T1000 (cell line): ENCODE measurements around the gene NUBP2.

Experiments used
- DNase-seq: peaks from one replicate; lab custom pipeline; 2025; ENCODE audit warnings: mixed read lengths; lab: John Stamatoyannopoulos, UW

Gene NUBP2

GRCh38 chr16:1828645-1829410, 46.1 kb downstream of the NUBP2 start:
- no peak for DNase-seq

DNA sequence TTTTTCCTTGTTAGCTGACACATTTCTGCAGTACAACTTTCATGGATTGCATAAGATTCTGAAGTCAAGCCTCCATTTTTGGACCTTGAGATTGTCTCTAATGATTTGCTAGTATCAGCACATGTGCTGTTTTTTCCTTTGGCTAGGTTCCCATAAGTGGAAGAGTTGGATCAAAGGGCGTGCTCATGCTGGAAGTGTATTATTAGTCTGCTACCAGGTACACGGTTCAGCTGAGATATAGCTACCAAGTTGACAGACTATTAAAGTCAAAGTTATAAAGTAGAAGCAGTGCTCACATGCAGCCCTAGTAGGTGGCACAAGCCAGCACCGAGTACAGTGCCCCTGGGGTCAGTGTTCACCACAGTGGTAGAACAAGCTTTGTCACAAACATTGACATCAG, 47.5 kb downstream of the NUBP2 start:
- no peak for DNase-seq

DNA sequence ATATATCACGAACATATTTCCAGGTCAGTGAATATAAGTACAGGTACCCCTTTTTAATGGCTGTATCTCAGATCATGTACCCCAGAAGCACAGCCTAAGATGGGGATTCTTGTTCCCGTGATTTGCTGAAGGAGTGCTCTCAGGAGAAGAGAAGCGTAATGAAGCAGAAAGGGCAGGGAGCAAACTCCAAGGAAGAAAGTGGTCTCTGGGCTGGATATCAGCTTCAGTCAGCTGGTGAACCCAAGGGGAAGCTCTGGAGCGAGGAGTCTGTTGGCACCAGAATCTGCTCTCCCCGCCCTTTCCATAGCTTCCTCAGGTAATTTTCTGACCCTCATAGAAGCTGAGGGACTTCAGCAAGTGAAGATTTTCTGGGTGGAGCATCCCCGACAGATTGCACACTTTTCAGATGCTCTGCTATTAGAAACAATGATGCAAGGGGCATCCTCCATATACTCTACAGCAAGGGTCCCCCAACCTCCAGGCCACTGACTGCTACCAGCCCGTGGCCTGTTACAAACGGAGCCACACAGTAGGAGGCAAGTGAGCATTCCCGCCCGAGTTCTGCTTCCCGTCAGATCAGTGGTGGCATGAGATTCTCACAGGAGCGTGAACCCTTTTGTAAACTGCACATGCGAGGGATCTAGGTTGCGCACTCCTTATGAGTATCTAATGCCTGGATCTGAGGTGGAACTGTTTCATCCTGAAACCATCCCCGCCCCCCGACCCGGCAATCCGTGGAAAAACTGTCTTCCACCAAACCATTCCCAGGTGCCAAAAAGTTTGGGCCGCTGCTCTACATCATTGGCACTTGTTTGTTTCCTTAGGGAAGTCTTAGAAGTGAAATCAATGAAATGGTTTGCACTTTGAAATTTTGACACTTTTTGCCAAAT, 48.7 kb downstream of the NUBP2 start:
- no peak for DNase-seq

DNA sequence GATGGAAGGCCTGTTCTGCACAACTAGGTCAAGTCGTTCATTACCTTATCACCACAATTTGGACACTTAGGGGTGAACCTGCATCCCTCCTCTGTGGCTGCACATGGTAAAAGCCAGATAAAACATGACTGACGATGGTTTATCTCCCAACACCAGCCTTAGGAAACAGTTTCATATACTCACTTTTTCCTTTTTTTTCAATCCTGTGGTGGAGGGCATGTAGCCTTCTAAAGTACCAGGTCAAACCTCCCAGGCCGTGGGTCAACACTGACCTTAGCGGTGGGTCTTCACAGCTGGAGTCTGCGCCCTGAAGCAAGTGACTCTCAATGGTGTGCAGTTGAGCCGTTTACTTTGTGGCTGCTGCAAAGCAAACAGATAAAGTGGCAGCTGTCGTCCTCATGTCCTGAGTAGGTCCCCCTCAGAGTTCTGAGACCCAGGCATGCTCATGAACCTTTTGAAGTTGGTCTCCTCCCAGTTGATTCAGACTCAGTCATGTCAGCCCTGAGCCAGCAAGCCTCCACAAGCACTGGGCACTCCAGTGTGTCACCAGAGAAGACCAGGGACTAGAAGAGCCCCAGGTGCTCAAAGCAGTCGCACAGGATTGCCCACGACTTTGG, 50.2 kb downstream of the NUBP2 start:
- DNase-seq: no peak

DNA sequence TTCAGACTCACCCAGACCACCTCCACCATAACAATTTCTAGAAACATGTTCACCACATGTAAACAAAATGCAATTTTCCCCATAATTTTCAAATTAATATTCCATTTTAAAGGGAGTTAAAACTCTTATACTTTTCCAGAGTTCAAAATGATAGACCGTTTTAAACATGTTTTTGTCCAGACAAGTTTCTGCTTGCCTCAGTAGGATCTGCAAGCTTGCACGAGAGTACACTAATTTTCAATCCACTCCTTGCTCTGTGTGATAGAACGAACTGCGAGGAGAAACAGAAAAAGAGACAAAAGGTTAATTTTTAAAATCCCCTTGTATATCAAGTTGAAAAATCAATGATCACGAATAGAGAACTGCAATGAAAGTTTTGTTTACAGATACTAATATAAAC, 51.3 kb downstream of the NUBP2 start:
- DNase-seq: no peak
